ENCODE results near the gene SMR3B.

- TF ChIP-seq CTCF (optimal IDR thresholded peaks at IDR 0.05 in 1 of 3, IDR thresholded peaks at IDR 0.05 in 1 of 3, conservative IDR thresholded peaks at IDR 0.05 in 1 of 3; ENCODE audit: extremely low read depth in 1 of 3, insufficient read depth in 2 of 3, low read length in 3 of 3) (no peak), EZH2 (IDR thresholded peaks at IDR 0.05; ENCODE audit: low read length) (no peak)
Observed at GRCh38 chr4:70397580-70397979, 14.6 kb downstream of the SMR3B start, which contains the start of gene OPRPN.
